GM10266 (cell line): ENCODE data around the gene UBE2K.

Source experiments
- DNase-seq: peaks from one replicate; pipeline ENCODE4 v3.0.0; 2012; ENCODE audit errors: extremely low spot score
- CTCF ChIP-seq: IDR thresholded peaks from 2 replicates; pipeline ENCODE4 v1.5.1; 2012; ENCODE audit warnings: mild to moderate bottlenecking, low read depth; ENCODE audit not compliant: control insufficient read depth, insufficient read depth; ENCODE audit errors: missing control alignments

UBE2K gene

GRCh38 chr4:39825741-39826231 lies 127.8 kb downstream of the UBE2K start:
- DNase-seq = no peak
- TF ChIP-seq CTCF = no peak
